ENCODE measurements around the gene PPP1R13B. TPM values are rescaled to one million over a fixed set of nuclear protein-coding genes. Genes with fewer than 3 reads are reported as not detected.
A peak's percentile ranks its signal among the peaks of the same experiment; 100 is the strongest.

The PPP1R13B gene
- total and polyA plus RNA-seq, 2 experiments from 2014 or later: 88.5 to 124 TPM

GRCh38 chr14:103688906-103689902, 158.2 kb downstream of the PPP1R13B start:
- H3K9me3 ChIP-seq (ENCODE audit: low read depth): no peaks in the 10 kb centered on the region
- TF ChIP-seq CTCF (IDR thresholded peaks at IDR 0.05; ENCODE audit: low read depth, low read length): no peak
- H3K27me3 ChIP-seq: no peaks in the 10 kb centered on the region
- no peak overlapping the region for H3K4me3 ChIP-seq
- peaks cover 17% of the 10 kb centered on the region for H3K36me3 ChIP-seq
- no peak overlapping the region for H3K27ac ChIP-seq
- peak in 1 of 2 donors; percentile 69 for DNase-seq (ENCODE audit: low read depth in 1 of 2, low spot score in 1 of 2)
- H3K4me1 ChIP-seq (ENCODE audit: low read depth): no peaks in the 10 kb centered on the region

- no peak for DNase-seq (ENCODE audit: low read depth in 1 of 2, low spot score in 1 of 2)
Measured at GRCh38 chr14:103688441-103688840, 158.9 kb downstream of the PPP1R13B start.

GRCh38 chr14:103687712-103688111, 159.7 kb downstream of the PPP1R13B start:
- H3K27me3 ChIP-seq: no peaks in the 10 kb centered on the region
- no peaks in the 10 kb centered on the region for H3K9me3 ChIP-seq (ENCODE audit: low read depth)
- TF ChIP-seq CTCF (IDR thresholded peaks at IDR 0.05; ENCODE audit: low read depth, low read length): no peak
- no peaks in the 10 kb centered on the region for H3K4me1 ChIP-seq (ENCODE audit: low read depth)
- H3K36me3 ChIP-seq: peaks cover 18% of the 10 kb centered on the region
- no peak overlapping the region for H3K27ac ChIP-seq
- no peak overlapping the region for H3K4me3 ChIP-seq
- DNase-seq (ENCODE audit: low read depth in 1 of 2, low spot score in 1 of 2): no peak

More at GRCh38 chr14:103688441-103688840, 158.9 kb downstream of the PPP1R13B start:
- no peaks in the 10 kb centered on the region for H3K27me3 ChIP-seq
- no peak for TF ChIP-seq CTCF (IDR thresholded peaks at IDR 0.05; ENCODE audit: low read depth, low read length)
- H3K9me3 ChIP-seq (ENCODE audit: low read depth): no peaks in the 10 kb centered on the region
- no peak overlapping the region for H3K27ac ChIP-seq
- H3K4me3 ChIP-seq: no peak overlapping the region
- no peaks in the 10 kb centered on the region for H3K4me1 ChIP-seq (ENCODE audit: low read depth)
- peaks cover 12% of the 10 kb centered on the region for H3K36me3 ChIP-seq

- no peaks in the 10 kb centered on the region for H3K9me3 ChIP-seq (ENCODE audit: low read depth)
- no peak overlapping the region for H3K27ac ChIP-seq
- H3K27me3 ChIP-seq: no peaks in the 10 kb centered on the region
- H3K4me1 ChIP-seq (ENCODE audit: low read depth): no peaks in the 10 kb centered on the region
- TF ChIP-seq CTCF (IDR thresholded peaks at IDR 0.05; ENCODE audit: low read depth, low read length): no peak
- DNase-seq (ENCODE audit: low read depth in 1 of 2, low spot score in 1 of 2): peak in 1 of 2 donors; percentile 81
- H3K36me3 ChIP-seq: peaks cover 19% of the 10 kb centered on the region
- H3K4me3 ChIP-seq: no peak overlapping the region
Measured at GRCh38 chr14:103686831-103687485, 160.4 kb downstream of the PPP1R13B start.

- Histone ChIP-seq H3K4me3 (no peak overlapping the region), H3K4me1 (ENCODE audit: low read depth) (no peaks in the 10 kb centered on the region), H3K36me3 (peaks cover 22% of the 10 kb centered on the region), H3K27me3 (no peaks in the 10 kb centered on the region), H3K9me3 (ENCODE audit: low read depth) (no peaks in the 10 kb centered on the region), H3K27ac (no peak overlapping the region)
- no peak for TF ChIP-seq CTCF (IDR thresholded peaks at IDR 0.05; ENCODE audit: low read depth, low read length)
- no peak for DNase-seq (ENCODE audit: low read depth in 1 of 2, low spot score in 1 of 2)
Measured at GRCh38 chr14:103685276-103686211, 161.8 kb downstream of the PPP1R13B start.

All from cardiac muscle cell (in vitro differentiated cells and primary cell).